ENCODE data around the gene BRPF1. TPM values are rescaled to one million over a fixed set of nuclear protein-coding genes. Genes with fewer than 3 reads are reported as not detected.

The BRPF1 gene
- total RNA-seq, 1 donor from 2014 or later: 23.7 TPM

DNA sequence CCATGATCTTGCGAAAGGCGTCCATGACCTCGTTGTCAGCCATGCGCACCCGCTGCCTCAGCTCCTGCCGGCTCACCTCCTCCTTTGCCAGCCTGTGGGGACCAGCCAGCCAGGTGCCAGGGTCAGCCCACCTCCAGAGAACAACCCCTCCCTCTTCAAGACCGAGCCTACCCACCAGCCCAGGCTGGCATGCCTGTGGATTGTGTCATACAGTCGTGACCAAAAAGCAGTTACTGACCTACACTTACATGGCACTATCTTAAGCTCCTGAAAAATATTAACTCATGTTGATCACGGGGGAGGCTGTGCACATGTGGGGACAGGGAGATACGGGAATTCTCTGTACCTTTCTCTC lies 48.9 kb downstream of the BRPF1 start:
- intact Hi-C loops (cut with DNase I): no loop called here
- peak overlapping the region; percentile 74 for H3K27ac ChIP-seq
- H3K36me3 ChIP-seq: peaks cover 53% of the 10 kb centered on the region
- ATAC-seq: no peak
- H3K4me3 ChIP-seq: no peak overlapping the region
- DNase-seq: no peak
- H3K9me3 ChIP-seq: no peaks in the 10 kb centered on the region
- no peaks in the 10 kb centered on the region for H3K27me3 ChIP-seq
- TF ChIP-seq CTCF (IDR thresholded peaks at IDR 0.05): no peak
- peaks cover 21% of the 10 kb centered on the region for H3K4me1 ChIP-seq

GRCh38 chr3:9780910-9781309 lies 49.4 kb downstream of the BRPF1 start:
- no peak for DNase-seq
- Histone ChIP-seq H3K27ac (peak overlapping the region; percentile 74), H3K36me3 (peaks cover 58% of the 10 kb centered on the region), H3K27me3 (no peaks in the 10 kb centered on the region), H3K4me1 (peaks cover 21% of the 10 kb centered on the region), H3K4me3 (no peak overlapping the region), H3K9me3 (no peaks in the 10 kb centered on the region)
- ATAC-seq: no peak
- intact Hi-C loops (cut with DNase I): no loop called here
- TF ChIP-seq CTCF (IDR thresholded peaks at IDR 0.05): no peak

DNA sequence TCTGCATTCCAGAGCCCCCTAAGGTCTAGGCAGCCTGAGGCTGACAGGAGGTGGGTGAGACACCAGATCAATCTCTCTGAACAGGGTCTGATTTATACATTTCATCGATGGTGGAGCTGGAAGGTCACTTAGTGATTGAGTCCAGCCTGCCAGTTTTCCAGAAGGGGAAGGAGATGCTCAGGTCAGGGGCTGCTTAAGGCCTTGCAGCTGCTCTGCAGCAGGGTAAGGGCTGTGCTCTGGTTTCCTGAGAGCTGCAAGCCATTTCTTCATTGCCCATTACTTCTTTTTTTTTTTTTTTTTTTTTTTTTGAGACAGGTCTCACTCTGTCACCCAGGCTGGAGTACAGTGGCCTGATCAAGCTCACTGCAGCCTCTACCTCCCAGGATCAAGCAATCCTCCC lies 50.0 kb downstream of the BRPF1 start:
- Histone ChIP-seq H3K4me3 (no peak overlapping the region), H3K9me3 (no peaks in the 10 kb centered on the region), H3K36me3 (peaks cover 64% of the 10 kb centered on the region), H3K27ac (no peak overlapping the region), H3K27me3 (no peaks in the 10 kb centered on the region), H3K4me1 (peaks cover 21% of the 10 kb centered on the region)
- DNase-seq: no peak
- intact Hi-C loops (cut with DNase I): no loop called here
- TF ChIP-seq CTCF (IDR thresholded peaks at IDR 0.05): no peak
- no peak for ATAC-seq

DNA sequence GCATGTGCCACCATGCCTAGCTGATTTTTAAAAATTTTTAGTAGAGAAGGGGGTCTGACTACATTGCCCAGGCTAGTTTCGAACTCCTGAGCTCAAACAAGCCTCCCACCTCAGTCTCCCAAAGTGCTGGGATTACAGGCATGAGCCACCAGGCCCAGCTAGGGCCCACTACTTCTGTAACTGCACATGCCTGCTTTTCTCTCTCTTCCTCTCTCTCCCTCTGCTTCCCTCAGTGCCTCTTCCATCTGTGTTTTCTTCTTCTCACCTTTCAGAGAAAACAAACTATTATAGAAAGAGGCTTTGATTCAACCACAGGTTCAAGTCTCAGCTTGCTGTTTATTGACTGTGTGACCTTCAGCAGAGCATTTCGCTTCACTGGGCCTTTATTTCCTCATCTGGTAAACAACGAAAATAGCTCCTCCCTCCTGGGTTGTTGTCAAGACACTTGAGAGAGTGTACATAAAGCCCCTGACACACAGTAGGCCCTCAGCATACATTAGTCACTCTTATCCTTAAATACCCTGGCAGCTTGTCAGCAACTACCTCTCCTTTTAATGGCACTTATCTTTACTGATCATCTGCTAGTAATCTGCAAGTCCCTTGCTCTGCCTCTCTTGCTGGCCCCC lies 50.6 kb downstream of the BRPF1 start:
- peaks cover 68% of the 10 kb centered on the region for H3K36me3 ChIP-seq
- ATAC-seq (no peak), DNase-seq (no peak)
- H3K4me3 ChIP-seq: no peak overlapping the region
- no peak overlapping the region for H3K27ac ChIP-seq
- TF ChIP-seq CTCF (IDR thresholded peaks at IDR 0.05): no peak
- no peaks in the 10 kb centered on the region for H3K27me3 ChIP-seq
- intact Hi-C loops (cut with DNase I): no loop called here
- peaks cover 19% of the 10 kb centered on the region for H3K4me1 ChIP-seq
- H3K9me3 ChIP-seq: no peaks in the 10 kb centered on the region

GRCh38 chr3:9782770-9783169 lies 51.2 kb downstream of the BRPF1 start:
- no peak overlapping the region for H3K4me3 ChIP-seq
- no peak for ATAC-seq
- no peak for DNase-seq
- no peaks in the 10 kb centered on the region for H3K27me3 ChIP-seq
- H3K9me3 ChIP-seq: no peaks in the 10 kb centered on the region
- H3K27ac ChIP-seq: no peak overlapping the region
- TF ChIP-seq CTCF (IDR thresholded peaks at IDR 0.05): no peak
- intact Hi-C loops (cut with DNase I): no loop called here
- peaks cover 68% of the 10 kb centered on the region for H3K36me3 ChIP-seq
- peaks cover 16% of the 10 kb centered on the region for H3K4me1 ChIP-seq

- intact Hi-C loops (cut with DNase I): no loop called here
- H3K9me3 ChIP-seq: no peaks in the 10 kb centered on the region
- ATAC-seq (no peak), DNase-seq (no peak)
- H3K36me3 ChIP-seq: peaks cover 74% of the 10 kb centered on the region
- no peak overlapping the region for H3K4me3 ChIP-seq
- no peak overlapping the region for H3K27ac ChIP-seq
- TF ChIP-seq CTCF (IDR thresholded peaks at IDR 0.05): no peak
- H3K27me3 ChIP-seq: no peaks in the 10 kb centered on the region
- peaks cover 5% of the 10 kb centered on the region for H3K4me1 ChIP-seq
Measured at GRCh38 chr3:9783954-9784353, 52.4 kb downstream of the BRPF1 start.

All from upper lobe of right lung (tissue), 1 donor.